Cardiac muscle cell (in vitro differentiated cells and primary cell): Measurements from ENCODE around the gene PCDHAC1. TPM values are rescaled to one million over a fixed set of nuclear protein-coding genes. Genes with fewer than 3 reads are reported as not detected.

Experiments
- DNase-seq, 2 donors: peaks; one replicate each; pipeline versions ENCODE4 v3.0.0 to v3.0.0-alpha.2; 2010 to 2017; ENCODE audit warnings: low read depth in 1 of 2, low spot score in 1 of 2
- H3K27ac ChIP-seq: fragments of 200-600 bp; sonication (generic); 2 replicates; pipeline ENCODE4 v1.5.1; 2016
- H3K27me3 ChIP-seq: fragments of 200-600 bp; sonication (generic); 2 replicates; pipeline ENCODE4 v1.6.0; 2016; ENCODE audit warnings: control low read depth
- H3K36me3 ChIP-seq: fragments of 200-600 bp; sonication (generic); 2 replicates; pipeline ENCODE4 v1.5.1; 2016; ENCODE audit warnings: control low read depth
- H3K4me1 ChIP-seq: fragments of 200-600 bp; sonication (generic); 2 replicates; pipeline ENCODE4 v1.8.1; 2017; ENCODE audit warnings: low read depth, mild to moderate bottlenecking, mixed run types
- H3K4me3 ChIP-seq: fragments of 200-600 bp; sonication (generic); 2 replicates; pipeline ENCODE4 v1.5.1; 2016; ENCODE audit warnings: mild to moderate bottlenecking
- H3K9me3 ChIP-seq: fragments of 200-600 bp; sonication (generic); 2 replicates; pipeline ENCODE4 v1.5.1; 2017; ENCODE audit warnings: low read depth, mild to moderate bottlenecking, control low read depth
- CTCF ChIP-seq: IDR thresholded peaks from 2 replicates; pipeline ENCODE4 v1.5.1; 2012; ENCODE audit warnings: low read depth, mild to moderate bottlenecking, low read length
- polyA plus RNA-seq: library from polyadenylated mRNA; unstranded; fragments of >200 nt; fragmentation: Nextera tagmentation; extraction: Ambion mirVana; gene quantifications from 2 replicates; pipeline ENCODE4 v1.2.1, GENCODE V29; 2016
- total RNA-seq: library from RNA; depleted of rRNA; stranded (reverse); fragments of >200 nt; gene quantifications from 2 replicates; pipeline ENCODE4 v1.2.3, GENCODE V29; 2016

The PCDHAC1 gene
- total and polyA plus RNA-seq, 2 experiments from 2014 or later: 3.4 to 20.8 TPM

- TF ChIP-seq CTCF: no peak
These were observed 43.8 kb downstream of the PCDHAC1 start for GRCh38 chr5:140969880-140970279.

GRCh38 chr5:140973550-140973949 is 47.5 kb downstream of the PCDHAC1 start:
- no peak for DNase-seq
- peaks cover 27% of the 10 kb centered on the region for H3K4me1 ChIP-seq
- no peaks in the 10 kb centered on the region for H3K36me3 ChIP-seq
- no peak overlapping the region for H3K27ac ChIP-seq
- H3K27me3 ChIP-seq: peaks cover 2% of the 10 kb centered on the region
- no peaks in the 10 kb centered on the region for H3K9me3 ChIP-seq
- H3K4me3 ChIP-seq: no peak overlapping the region
- TF ChIP-seq CTCF: no peak

More at GRCh38 chr5:140969880-140970279, 43.8 kb downstream of the PCDHAC1 start:
- Histone ChIP-seq H3K4me3 (no peak overlapping the region), H3K9me3 (no peaks in the 10 kb centered on the region), H3K27ac (no peak overlapping the region), H3K36me3 (no peaks in the 10 kb centered on the region), H3K4me1 (peaks cover 26% of the 10 kb centered on the region), H3K27me3 (peaks cover 19% of the 10 kb centered on the region)
- no peak for DNase-seq

- Histone ChIP-seq H3K27me3 (no peaks in the 10 kb centered on the region), H3K27ac (no peak overlapping the region), H3K4me3 (no peak overlapping the region), H3K36me3 (no peaks in the 10 kb centered on the region), H3K9me3 (no peaks in the 10 kb centered on the region), H3K4me1 (peaks cover 12% of the 10 kb centered on the region)
- peak in 1 of 2 donors; percentile 36 for DNase-seq
- no peak for TF ChIP-seq CTCF
These were observed 50.9 kb downstream of the PCDHAC1 start for GRCh38 chr5:140977003-140977402.

GRCh38 chr5:140978260-140978659 is 52.2 kb downstream of the PCDHAC1 start:
- no peak overlapping the region for H3K4me3 ChIP-seq
- peak in 1 of 2 donors; percentile 43 for DNase-seq
- H3K27me3 ChIP-seq: no peaks in the 10 kb centered on the region
- H3K27ac ChIP-seq: no peak overlapping the region
- no peak for TF ChIP-seq CTCF
- H3K36me3 ChIP-seq: no peaks in the 10 kb centered on the region
- H3K4me1 ChIP-seq: peaks cover 12% of the 10 kb centered on the region
- H3K9me3 ChIP-seq: no peaks in the 10 kb centered on the region

GRCh38 chr5:140978983-140979382 is 52.9 kb downstream of the PCDHAC1 start:
- peaks cover 3% of the 10 kb centered on the region for H3K36me3 ChIP-seq
- no peaks in the 10 kb centered on the region for H3K9me3 ChIP-seq
- TF ChIP-seq CTCF: no peak
- no peak overlapping the region for H3K4me3 ChIP-seq
- peaks cover 12% of the 10 kb centered on the region for H3K4me1 ChIP-seq
- no peak overlapping the region for H3K27ac ChIP-seq
- no peak for DNase-seq
- no peaks in the 10 kb centered on the region for H3K27me3 ChIP-seq

Other genes starting within 250 kb of the PCDHAC1 start
- gene HARS1, start 234.9 kb upstream of the PCDHAC1 start, total RNA-seq: 43.0 and 50.1 TPM in 2 replicates
- gene HARS1, start 234.9 kb upstream of the PCDHAC1 start, polyA plus RNA-seq: 72.9 and 94.1 TPM in 2 replicates
- 27.8 and 30.9 TPM in 2 replicates for gene HARS2, start 234.8 kb upstream of the PCDHAC1 start, total RNA-seq
- gene HARS2, start 234.8 kb upstream of the PCDHAC1 start, polyA plus RNA-seq: 33.6 and 39.9 TPM in 2 replicates
- gene ZMAT2, start 225.9 kb upstream of the PCDHAC1 start, total RNA-seq: 30.2 and 47.0 TPM in 2 replicates
- gene ZMAT2, start 225.9 kb upstream of the PCDHAC1 start, polyA plus RNA-seq: 42.1 and 49.0 TPM in 2 replicates
- 0.25 TPM in 1 of 2 replicates, not detected in the other for gene PCDHA1, start 140.2 kb upstream of the PCDHAC1 start, total RNA-seq
- 0.29 and 0.69 TPM in 2 replicates for gene PCDHA1, start 140.2 kb upstream of the PCDHAC1 start, polyA plus RNA-seq
- 4.5 and 5.1 TPM in 2 replicates for gene PCDHA2, start 131.4 kb upstream of the PCDHAC1 start, total RNA-seq
- gene PCDHA2, start 131.4 kb upstream of the PCDHAC1 start, polyA plus RNA-seq: 2.7 and 5.3 TPM in 2 replicates
- 1.1 and 2.3 TPM in 2 replicates for gene PCDHA3, start 125.2 kb upstream of the PCDHAC1 start, total RNA-seq
- 1.8 and 2.9 TPM in 2 replicates for gene PCDHA3, start 125.2 kb upstream of the PCDHAC1 start, polyA plus RNA-seq
- 14.2 and 14.3 TPM in 2 replicates for gene PCDHA4, start 119.2 kb upstream of the PCDHAC1 start, total RNA-seq
- 6.1 and 9.1 TPM in 2 replicates for gene PCDHA4, start 119.2 kb upstream of the PCDHAC1 start, polyA plus RNA-seq
- gene PCDHA5, start 104.7 kb upstream of the PCDHAC1 start, total RNA-seq: 1.5 and 1.8 TPM in 2 replicates
- gene PCDHA5, start 104.7 kb upstream of the PCDHAC1 start, polyA plus RNA-seq: 0.09 and 0.53 TPM in 2 replicates
- 2.6 and 16.9 TPM in 2 replicates for gene PCDHA6, start 98.3 kb upstream of the PCDHAC1 start, total RNA-seq
- gene PCDHA6, start 98.3 kb upstream of the PCDHAC1 start, polyA plus RNA-seq: 1.3 and 7.7 TPM in 2 replicates
- 1.2 and 2.7 TPM in 2 replicates for gene PCDHA7, start 92.0 kb upstream of the PCDHAC1 start, total RNA-seq
- gene PCDHA7, start 92.0 kb upstream of the PCDHAC1 start, polyA plus RNA-seq: 0.37 TPM in 1 of 2 replicates, not detected in the other
- gene PCDHA8, start 85.1 kb upstream of the PCDHAC1 start, total RNA-seq: 1.1 and 1.8 TPM in 2 replicates
- 0.44 and 1.2 TPM in 2 replicates for gene PCDHA8, start 85.1 kb upstream of the PCDHAC1 start, polyA plus RNA-seq
- gene PCDHA9, start 77.9 kb upstream of the PCDHAC1 start, total RNA-seq: 1.6 and 2.2 TPM in 2 replicates
- 0.70 and 0.72 TPM in 2 replicates for gene PCDHA9, start 77.9 kb upstream of the PCDHAC1 start, polyA plus RNA-seq
- 11.3 and 14.4 TPM in 2 replicates for gene PCDHA10, start 70.4 kb upstream of the PCDHAC1 start, total RNA-seq
- gene PCDHA10, start 70.4 kb upstream of the PCDHAC1 start, polyA plus RNA-seq: 10.2 and 12.3 TPM in 2 replicates
- 9.9 and 10.8 TPM in 2 replicates for gene PCDHA11, start 57.3 kb upstream of the PCDHAC1 start, total RNA-seq
- gene PCDHA11, start 57.3 kb upstream of the PCDHAC1 start, polyA plus RNA-seq: 6.1 and 7.5 TPM in 2 replicates
- gene PCDHA12, start 51.0 kb upstream of the PCDHAC1 start, total RNA-seq: 9.5 and 10.5 TPM in 2 replicates
- gene PCDHA12, start 51.0 kb upstream of the PCDHAC1 start, polyA plus RNA-seq: 0.71 and 1.7 TPM in 2 replicates
- 2.1 and 2.3 TPM in 2 replicates for gene PCDHA13, start 44.2 kb upstream of the PCDHAC1 start, total RNA-seq
- 0.27 and 0.34 TPM in 2 replicates for gene PCDHA13, start 44.2 kb upstream of the PCDHAC1 start, polyA plus RNA-seq
- gene PCDHAC2, start 40.2 kb downstream of the PCDHAC1 start, total RNA-seq: 42.2 and 47.8 TPM in 2 replicates
- 18.5 and 18.9 TPM in 2 replicates for gene PCDHAC2, start 40.2 kb downstream of the PCDHAC1 start, polyA plus RNA-seq
- 0.03 and 0.07 TPM in 2 replicates for gene PCDHB1, start 125.1 kb downstream of the PCDHAC1 start, total RNA-seq
- not detected in 2 replicates for gene PCDHB1, start 125.1 kb downstream of the PCDHAC1 start, polyA plus RNA-seq
- 43.9 and 51.5 TPM in 2 replicates for gene PCDHB2, start 168.3 kb downstream of the PCDHAC1 start, total RNA-seq
- 25.0 and 31.2 TPM in 2 replicates for gene PCDHB2, start 168.3 kb downstream of the PCDHAC1 start, polyA plus RNA-seq
- 5.6 and 8.9 TPM in 2 replicates for gene PCDHB3, start 174.2 kb downstream of the PCDHAC1 start, total RNA-seq
- gene PCDHB3, start 174.2 kb downstream of the PCDHAC1 start, polyA plus RNA-seq: 0.34 and 1.2 TPM in 2 replicates
- 2.6 and 5.2 TPM in 2 replicates for gene PCDHB4, start 195.5 kb downstream of the PCDHAC1 start, total RNA-seq
- gene PCDHB4, start 195.5 kb downstream of the PCDHAC1 start, polyA plus RNA-seq: 0.75 and 2.4 TPM in 2 replicates
- gene PCDHB5, start 208.9 kb downstream of the PCDHAC1 start, total RNA-seq: 27.5 and 72.8 TPM in 2 replicates
- gene PCDHB5, start 208.9 kb downstream of the PCDHAC1 start, polyA plus RNA-seq: 10.1 and 30.0 TPM in 2 replicates
- 1.7 and 2.1 TPM in 2 replicates for gene PCDHB6, start 223.8 kb downstream of the PCDHAC1 start, total RNA-seq
- gene PCDHB6, start 223.8 kb downstream of the PCDHAC1 start, polyA plus RNA-seq: 0.26 and 0.37 TPM in 2 replicates
- gene PCDHB7, start 246.3 kb downstream of the PCDHAC1 start, total RNA-seq: 1.1 and 2.3 TPM in 2 replicates
- gene PCDHB7, start 246.3 kb downstream of the PCDHAC1 start, polyA plus RNA-seq: 0.40 and 1.0 TPM in 2 replicates